HG02759 (cell line): Measurements from ENCODE around the gene CASK.
A peak's percentile ranks its signal among the peaks of the same experiment; 100 is the strongest.

Source experiments
- ATAC-seq: cut with Tn5 transposase; IDR thresholded peaks from one replicate; pipeline ENCODE4 v1.9.1; 2021; ENCODE audit warnings: mild to moderate bottlenecking, moderate library complexity; ENCODE audit not compliant: unreplicated experiment

Gene CASK

DNA sequence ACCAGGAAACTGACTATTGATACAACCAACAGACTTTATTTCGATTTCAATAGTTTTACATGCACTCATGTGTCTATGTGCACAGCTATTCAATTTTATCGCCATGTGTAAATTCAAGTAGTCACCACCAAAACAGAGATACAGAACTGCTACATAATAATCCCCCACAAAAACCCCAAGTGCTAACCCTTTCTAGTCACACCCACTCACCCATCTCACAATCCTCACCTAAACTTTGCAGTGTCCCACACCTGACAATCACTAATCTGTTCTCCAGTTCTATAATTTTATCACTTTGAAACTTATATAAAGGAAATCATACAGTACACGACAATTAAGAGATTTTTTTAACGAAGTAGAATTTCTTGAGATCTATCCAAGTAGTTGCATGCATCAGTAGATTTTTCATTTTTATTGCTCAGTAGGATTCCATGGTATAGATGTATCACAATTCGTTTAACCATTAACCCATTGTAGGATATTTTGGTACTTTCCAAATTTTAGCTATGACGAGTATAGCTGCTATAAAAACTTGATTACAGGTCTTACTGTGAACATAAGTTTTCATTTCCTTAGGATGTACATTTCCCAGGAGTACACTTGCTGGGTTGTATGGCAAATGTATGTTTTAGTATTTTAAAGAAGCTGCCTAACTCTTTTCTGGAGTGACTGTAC, 85.9 kb downstream of the CASK start:
- peak; percentile 72 for ATAC-seq

- ATAC-seq = no peak
These were observed 94.5 kb downstream of the CASK start for GRCh38 chrX:41828826-41829225.

GRCh38 chrX:41827886-41828285, 95.5 kb downstream of the CASK start:
- ATAC-seq = no peak

- no peak for ATAC-seq
These were observed 97.6 kb downstream of the CASK start for GRCh38 chrX:41825796-41826195.

- ATAC-seq = no peak
These were observed 98.8 kb downstream of the CASK start for GRCh38 chrX:41824551-41824950.

DNA sequence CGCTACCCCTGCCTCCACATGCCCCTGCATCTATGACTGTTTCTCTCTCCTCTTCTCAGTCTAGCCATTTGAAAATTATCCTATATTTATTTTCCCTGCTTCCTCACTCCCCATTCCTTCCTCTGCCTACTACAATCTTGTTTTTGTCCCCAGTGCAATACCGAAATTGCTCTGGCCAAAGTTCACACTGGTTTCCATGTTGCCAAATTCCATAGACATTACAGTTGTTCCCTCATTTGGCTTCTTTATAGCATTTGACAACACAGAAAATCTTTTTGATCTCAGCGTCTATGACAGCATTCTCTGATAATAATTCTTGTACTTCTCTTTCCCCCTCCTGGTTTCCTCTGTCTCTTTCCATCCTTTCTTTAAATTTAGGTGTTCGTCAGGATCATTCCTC, 100.0 kb downstream of the CASK start:
- no peak for ATAC-seq

- ATAC-seq = no peak
These were observed 100.5 kb downstream of the CASK start for GRCh38 chrX:41822892-41823291.

GRCh38 chrX:41808047-41808446, 115.3 kb downstream of the CASK start:
- ATAC-seq = no peak

GRCh38 chrX:41802958-41803357, 120.4 kb downstream of the CASK start:
- ATAC-seq = no peak

- no peak for ATAC-seq
These were observed 123.7 kb downstream of the CASK start for GRCh38 chrX:41799661-41800060.

DNA sequence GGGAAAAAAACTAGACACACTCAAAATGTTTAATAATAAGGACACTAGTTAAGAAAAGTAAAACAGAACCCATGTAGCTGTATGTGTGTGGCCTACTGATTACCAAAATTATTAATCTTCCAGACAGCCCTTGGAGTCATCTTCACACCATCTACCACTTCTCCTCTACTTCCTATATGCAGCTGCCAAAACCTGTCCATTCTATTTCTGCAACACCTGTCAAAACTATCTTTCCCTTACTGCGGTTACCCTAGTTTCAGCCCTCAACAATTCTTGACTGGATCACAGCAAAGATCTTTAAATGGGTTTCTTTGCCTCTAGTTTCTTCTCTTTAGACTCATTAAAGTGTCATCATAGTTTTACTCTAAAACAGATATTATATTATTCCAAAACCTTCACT, 126.8 kb downstream of the CASK start:
- ATAC-seq = no peak

DNA sequence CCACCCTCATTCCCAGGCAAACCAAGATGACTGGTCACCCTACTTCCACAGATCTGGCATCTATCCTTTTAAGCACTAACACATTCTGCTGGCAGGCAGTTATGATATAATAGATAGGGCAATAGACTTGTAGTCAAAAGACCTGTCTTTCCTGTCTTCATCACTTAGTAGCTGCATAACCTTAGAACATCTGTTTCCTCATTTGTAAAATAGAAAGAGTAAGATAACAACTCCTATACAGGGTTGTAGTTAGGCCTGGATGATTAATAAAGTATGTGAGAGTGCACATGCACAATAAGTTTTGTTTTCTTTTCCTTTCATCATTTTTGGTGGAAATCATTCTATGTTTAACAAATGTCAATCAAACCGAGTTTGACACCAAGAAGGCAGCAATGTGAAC, 127.3 kb downstream of the CASK start:
- ATAC-seq = no peak

- ATAC-seq = no peak
These were observed 134.0 kb downstream of the CASK start for GRCh38 chrX:41789374-41789773.

DNA sequence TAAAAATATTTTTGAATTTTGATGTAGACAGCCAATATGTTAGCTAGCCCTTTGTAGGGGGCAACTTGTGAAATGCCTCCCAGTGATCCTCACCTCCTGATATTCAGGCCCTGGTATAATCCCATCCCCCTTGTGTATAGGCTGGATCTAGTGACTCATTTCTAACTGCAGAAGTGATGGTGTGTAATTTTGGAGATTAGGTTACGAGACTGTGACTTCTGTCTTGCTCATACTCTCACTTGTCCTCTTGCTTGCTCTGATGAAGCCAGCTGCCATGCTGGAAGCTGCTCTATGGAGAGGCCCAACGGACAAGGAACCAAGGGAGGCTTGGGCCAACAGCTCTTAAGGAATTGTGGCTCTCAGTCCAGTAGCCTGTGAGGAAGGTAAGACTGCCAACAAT, 137.7 kb downstream of the CASK start:
- ATAC-seq = no peak

DNA sequence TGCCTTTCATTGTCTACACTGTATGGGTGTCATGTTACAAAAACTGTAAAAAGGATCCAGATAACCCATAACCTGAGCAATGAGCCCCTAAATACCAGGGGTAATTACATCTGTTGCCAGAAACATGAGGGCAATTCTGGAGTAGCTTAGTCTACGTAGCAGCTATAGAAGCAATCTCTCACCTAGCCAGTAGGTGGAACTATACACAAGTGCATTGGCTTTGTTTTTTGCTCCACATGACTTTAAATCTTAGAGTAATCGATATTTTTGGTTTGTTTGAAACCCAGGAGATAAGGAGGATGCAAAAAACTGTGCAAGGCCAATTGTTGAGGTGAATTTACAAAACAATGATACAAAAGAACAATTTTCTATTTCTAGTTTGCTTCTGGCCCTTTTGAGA, 141.9 kb downstream of the CASK start:
- peak; percentile 64 for ATAC-seq

DNA sequence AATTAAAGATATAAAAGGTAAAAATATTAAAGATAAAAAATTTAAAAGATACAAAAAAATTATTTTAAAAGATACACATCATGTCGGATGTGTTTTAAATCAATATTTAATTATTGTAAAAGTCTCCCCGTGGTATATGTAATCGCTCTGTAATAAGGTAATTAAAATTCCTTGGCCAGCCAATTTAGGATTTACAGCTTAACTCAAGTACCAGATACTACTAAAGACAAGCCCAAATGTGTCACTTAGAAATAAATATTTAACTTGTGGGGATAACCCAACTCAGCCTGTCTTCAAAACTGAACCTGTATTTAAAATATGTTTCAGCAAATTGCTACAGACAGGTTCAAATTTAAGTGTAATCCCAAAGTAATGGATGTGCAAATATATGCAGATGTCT, 143.4 kb downstream of the CASK start:
- ATAC-seq = no peak

GRCh38 chrX:41779030-41779564, 144.3 kb downstream of the CASK start:
- ATAC-seq = no peak

DNA sequence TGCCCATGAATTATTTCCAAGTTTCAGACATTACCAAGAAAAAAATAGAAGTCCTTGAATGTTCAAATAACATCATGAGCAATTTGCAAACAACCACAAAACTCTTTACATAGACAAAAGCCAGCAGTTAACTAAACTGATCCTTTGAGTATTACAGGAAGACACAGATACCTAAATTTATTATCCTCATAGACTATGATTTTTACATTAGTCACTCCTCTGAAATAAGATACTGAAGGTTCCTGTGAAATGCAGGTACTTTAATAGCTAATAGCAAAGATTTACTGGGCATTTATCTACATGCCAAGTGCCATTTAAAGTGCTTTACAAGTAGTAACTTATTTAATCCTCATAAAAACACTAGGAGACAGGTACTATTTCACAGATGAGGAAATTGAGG, 161.7 kb downstream of the CASK start:
- ATAC-seq = no peak

GRCh38 chrX:41761169-41761568, 162.2 kb downstream of the CASK start:
- ATAC-seq = no peak

- no peak for ATAC-seq
These were observed 163.5 kb downstream of the CASK start for GRCh38 chrX:41759817-41760216.

- no peak for ATAC-seq
These were observed 165.0 kb downstream of the CASK start for GRCh38 chrX:41758401-41758800.

- ATAC-seq = no peak
These were observed 172.6 kb downstream of the CASK start for GRCh38 chrX:41750716-41751115.

GRCh38 chrX:41739871-41740270, 183.5 kb downstream of the CASK start:
- ATAC-seq = no peak
